Stimulated activated CD4-positive, alpha-beta T cell treated with anti-CD3 and anti-CD28 coated beads, Interleukin-4, amount 100 ng/mL, for 1 hour (primary cell): ENCODE data around the gene COG5.
"Not testable (repeated sequence)": the region's sequence is repeated elsewhere in the genome, so short reads cannot be mapped to it uniquely, and the experiment has no call there.

Experiments
- DNase-seq: peaks from one replicate; pipeline ENCODE4 v3.0.0-alpha.2; 2020

Gene COG5

DNA sequence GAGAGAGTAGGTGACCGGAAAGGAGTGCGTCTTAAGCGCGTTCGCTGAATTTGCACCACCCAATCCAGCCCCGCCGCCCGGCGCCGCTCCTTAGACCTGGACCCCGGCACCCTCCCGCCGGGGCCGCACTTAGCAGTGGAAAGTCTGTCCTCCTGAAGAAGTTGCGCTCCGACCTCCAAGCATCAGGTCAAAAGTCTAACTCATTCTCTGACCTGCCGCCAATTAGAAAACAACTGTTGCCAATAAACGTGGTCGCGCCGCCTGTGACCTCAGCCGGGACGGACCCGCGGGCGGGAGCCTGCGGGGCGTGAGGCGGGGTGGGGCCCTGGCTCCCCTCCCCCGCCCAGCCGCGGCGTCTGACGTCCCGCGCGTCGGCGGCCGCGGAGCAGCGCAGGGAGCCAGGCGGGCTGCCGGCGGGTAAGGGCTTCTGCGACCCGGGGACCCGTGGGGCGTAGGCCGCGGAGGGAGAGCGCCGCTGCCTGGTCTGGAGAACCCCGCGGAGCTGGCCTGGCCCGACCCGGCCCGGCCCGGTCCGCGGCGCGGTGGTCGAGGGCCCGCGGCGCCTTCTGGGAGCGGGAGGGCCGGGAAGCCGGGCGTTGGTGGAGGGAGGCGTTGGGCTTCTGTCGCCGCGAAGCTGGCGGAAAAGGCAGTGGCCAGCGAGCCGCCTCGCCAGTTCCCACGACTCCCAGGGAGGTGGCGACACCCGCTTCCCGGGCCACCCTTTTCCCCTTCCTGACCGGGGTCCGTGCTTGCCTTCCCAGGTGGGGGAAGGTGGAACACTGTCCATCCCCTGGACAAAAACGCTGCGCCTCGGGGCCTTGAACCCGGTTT, 16.4 kb upstream of the COG5 start, which contains the start of gene BCAP29:
TSS of gene BCAP29 (plus strand) at position 362 of the 831 bp plus-strand sequence. CDS start 527 bp downstream, outside the sequence.
- peak; percentile 75 for DNase-seq

DNA sequence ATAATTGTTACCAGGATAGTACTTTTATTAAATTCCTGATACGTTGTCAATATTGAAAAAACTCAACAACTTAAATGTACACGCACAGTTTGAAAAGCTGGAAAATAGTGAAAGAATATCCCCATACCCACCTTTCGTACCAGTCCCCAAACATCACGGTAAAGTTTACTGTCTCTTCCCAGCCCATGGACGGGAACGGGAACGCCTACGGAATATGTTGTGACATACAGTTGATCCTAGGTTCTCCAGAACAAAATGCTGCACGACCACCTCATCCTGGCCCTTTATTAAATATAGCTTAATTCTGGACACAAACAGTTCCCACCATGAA, 15.8 kb upstream of the COG5 start:
- no peak for DNase-seq

DNA sequence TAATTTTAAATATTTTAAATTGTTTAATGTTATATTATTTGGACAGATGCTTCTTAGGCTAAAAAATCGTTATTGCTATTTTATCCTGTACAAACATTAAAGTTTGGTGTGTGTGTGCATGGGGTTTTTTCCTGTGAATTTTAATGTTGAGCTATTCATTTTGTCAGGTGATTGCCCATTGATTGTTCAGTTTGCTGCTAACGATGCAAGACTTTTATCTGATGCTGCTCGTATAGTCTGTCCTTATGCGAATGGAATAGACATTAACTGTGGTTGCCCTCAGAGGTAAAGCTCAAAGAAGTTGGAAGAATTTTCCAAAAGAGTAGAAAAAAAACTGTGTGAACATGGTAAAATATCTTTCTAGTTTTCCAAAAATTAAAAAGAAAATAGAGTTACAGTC, 9.8 kb upstream of the COG5 start:
- DNase-seq = no peak

DNA sequence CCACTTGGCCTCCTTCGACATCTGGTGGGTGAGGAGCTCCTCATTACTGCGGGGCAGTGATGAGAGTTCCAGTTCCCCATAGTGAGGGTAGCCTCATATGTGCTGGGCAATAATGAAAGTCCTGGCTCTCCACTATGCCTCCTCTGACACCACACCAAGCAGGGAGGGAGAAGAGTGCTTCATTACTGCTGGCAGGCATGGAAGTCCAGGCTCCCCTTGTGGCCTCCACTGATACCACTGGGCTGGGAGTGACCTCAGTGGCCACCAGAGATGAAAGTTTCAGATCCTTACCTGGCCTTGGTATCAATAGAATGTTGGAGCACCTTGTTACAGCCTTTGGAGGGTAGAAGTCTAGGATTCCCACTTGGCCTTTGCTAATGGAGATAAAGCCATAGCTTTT, 6.6 kb upstream of the COG5 start:
- no peak for DNase-seq

DNA sequence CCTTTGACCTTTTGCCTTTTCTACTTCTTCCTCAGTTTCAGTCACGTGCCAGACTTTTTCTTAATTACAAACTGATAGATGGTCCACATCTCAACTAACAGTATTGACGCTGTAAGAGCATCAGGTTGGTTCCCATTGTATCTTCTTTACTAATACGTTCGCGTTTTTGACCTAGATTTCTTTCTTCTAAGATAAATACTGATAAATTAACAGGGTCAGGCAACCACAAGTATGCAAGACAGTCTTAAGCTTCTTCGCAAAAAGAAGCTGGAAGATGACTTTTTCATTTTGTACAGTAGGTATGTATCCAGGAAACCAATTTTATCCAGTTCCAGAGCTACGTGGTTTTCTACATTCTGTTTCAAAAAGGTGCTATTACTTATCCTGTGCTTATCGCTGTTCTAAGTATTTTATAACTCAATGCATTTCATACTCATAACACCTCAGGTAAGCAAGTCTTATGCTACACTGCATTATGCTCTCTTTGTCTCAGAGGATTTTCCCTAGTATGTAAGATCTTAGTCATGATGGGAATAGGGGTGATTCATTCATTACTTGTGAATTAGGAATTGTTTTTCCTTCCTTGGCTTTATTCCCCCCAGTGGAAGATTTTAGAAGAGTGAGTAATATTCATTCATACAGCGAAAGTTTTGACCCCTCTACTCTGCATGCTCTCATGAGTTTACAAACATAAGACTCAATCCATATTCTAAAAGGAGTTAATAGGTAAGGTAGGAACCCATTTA, 1.0 kb upstream of the COG5 start:
- no peak for DNase-seq

DNA sequence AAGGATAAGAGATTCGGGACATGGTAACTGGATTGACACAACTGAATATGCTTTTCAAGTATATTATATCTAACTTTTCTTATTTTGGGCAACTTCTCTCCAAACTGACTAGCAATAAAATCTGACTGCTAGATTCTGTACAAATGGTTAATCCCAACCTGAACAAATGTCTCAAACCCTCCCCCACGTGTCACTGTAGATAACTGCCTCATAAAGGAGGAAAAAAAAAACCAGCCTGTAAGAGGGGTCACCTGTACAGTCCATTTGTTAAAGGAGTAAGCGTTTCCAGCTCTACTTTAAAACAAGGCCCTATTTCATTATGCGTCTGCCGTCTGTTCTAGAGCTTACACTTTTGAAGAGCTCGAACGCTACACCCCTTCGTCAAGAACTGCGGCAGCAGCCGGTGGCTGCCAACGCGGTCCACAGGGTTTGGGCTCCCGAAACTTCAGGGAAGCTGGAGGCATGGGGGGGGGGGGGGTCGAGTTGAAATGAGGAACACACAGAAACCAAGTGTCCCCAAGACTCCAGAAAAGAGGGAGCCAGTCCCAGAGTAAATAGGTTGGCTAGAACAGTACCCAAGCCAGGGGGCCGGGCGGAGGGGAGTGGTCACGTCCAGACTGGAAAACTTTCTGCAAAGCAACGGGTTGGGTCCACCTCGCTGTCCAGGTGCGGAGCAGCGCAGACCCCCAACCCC, 492 bp downstream of the COG5 start:
- no peak for DNase-seq

DNA sequence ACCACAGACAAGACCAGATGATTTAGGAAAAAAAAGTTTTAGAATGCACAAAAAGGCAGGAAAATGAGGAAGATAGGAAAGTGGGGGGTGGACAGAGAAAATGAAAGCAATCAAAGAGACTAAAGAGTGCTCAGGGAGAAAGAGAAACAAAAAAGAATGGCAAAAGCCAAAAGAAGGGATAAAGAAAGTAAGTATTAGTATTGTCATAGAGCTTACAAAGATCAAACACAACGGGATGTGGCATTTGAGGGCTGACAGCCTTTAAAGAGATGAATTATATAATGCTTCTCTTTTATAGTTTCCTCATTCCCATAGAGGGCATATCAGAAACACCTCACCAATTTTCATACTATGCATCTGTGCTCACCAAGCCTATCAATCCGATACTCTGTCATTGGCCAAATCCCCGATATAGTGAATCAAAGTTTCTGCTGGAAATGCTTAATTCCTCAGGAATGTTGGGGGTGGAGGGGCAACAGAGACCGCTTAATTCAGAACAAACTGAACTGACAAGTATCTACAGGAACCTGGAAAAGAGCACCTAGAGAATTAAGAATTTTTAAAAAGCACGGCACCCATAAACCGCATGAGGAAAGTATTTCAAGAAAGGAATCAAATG, 2.7 kb downstream of the COG5 start:
- DNase-seq = no peak

DNA sequence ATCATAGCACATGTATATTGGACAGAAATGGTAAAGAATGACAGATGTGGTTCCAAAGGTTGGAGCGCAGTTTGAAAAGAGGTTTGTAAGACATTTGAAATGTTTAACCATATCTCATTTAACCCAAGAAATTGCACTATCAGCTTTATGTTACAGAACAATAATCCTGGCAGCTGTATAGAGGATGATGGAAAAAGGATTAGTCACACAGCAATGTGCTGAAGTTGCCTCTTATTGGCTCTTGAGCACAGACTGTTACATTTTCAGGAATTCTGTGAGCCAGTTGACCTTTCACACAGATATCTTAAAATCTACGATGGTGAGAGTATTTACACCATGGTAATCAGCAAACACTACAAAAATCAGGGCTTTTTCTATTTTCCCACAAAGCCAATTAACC, 3.9 kb downstream of the COG5 start:
- DNase-seq = no peak

DNA sequence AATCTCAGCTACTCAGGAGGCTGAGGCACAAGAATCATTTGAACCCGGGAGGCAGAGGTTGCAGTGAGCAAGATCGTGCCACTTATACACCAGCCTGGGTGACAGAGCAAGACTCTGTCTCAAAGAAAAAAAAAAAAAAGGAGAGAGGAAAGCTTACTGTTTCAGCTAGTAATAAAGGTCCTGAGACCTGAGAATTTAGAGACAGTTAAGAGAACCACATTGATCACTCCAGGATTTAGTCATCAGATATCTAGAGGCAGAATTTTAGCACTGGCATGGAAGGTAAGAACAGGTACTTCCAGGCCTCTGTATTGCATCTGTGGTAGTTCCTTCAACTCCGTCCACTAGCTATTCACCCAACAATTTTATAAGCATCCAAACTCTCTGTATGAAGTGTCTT, 7.8 kb downstream of the COG5 start:
- no peak for DNase-seq

DNA sequence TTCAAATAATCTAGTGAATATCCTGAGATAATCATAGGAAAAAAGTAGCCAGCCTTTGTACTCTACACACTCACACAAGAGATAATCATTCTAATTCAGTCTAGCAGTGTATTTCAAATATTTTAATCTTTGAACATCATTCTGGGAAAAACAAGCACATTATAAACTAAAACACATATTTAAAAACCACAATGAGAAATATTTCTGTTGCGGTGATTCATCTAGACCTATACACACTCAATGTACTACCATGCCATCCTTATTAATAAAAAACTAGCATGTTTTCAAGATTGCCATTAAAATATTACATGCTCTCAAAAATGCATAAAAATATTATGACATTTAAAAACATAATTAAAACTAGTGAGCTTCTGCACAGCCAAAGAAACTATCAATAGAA, 11.8 kb downstream of the COG5 start:
- DNase-seq = no peak

DNA sequence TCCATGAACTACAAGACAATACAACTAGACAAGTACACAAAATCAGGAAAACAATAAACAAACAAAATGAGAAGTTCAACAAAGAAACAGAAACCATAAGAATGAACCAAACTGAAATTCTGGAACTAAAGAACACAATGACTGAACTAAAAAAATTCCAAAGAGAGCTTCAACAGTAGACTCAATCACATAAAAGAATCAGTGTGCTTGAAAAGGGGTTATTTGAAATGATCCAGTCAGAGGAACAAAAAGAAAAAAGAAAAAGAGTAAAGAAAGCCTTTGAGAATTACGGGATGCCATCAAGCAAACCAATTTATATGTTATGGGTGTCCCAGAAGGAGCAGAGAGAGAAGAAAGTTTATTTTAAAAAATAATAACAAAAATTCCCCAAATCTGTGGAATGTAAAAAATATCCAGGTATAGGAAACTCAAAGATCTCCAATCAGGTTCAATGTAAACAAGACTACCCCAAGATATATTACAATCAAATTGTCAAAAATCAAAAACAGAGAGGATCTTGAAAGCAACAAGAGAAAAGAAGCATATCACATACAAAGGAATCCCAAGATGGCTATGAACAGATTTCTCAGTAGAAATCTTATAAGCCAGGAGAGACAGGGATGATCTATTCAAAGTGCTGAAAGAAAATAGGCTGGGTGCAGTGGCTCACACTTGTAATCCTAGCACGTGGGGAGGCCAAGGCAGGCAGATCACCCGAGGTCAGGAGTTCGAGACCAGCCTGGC, 18.7 kb downstream of the COG5 start:
- no peak for DNase-seq

DNA sequence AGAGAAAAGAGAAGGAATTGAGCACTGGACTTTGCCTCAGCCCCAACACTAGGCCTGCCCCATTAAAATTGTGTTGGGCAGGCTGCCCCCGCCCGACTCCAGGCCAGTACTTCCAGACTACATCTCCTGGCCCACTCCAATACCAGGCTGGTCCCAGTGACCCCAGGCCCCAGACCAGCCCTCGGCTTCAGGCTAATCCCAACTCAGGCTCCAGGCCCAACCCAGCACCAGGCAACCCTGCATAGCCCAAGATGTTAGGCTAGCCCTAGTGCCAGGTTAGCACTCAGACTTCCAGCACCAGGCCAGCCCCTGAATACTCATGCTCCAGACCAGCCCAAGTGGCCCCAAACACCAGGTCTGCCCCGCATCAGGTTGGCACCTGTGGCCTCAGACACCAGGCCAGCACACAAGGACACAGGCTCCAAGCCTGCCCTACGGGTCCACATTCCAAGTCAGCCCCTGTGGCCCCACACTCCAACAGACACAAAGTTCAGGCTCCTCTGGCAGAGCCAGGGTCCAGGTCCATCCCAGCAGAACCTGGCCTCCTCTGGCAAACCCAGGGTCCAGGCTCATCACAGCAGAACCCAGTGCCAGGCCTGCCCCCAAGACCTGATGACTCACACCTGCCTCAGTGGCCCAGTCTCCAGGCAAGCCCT, 20.3 kb downstream of the COG5 start:
- DNase-seq = no peak

DNA sequence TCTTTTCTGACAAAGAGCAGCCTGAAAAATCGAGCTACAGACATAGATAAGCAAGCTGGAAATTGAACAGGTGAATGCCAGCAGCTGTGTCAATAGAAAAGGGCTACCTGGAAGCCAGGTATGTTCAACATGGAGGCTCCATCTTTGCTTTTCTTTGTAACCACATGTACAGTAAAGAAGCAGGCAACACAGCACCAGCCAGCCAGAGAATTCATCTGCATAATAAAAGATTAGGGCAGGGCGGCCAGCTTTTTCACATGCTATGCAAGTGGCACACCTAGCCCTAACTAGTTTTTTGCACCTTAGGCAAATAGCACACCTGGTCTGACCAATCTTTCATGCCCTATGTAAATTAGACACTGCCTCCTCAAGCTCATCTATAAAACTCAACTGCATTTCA, 25.7 kb downstream of the COG5 start:
- DNase-seq = no peak

DNA sequence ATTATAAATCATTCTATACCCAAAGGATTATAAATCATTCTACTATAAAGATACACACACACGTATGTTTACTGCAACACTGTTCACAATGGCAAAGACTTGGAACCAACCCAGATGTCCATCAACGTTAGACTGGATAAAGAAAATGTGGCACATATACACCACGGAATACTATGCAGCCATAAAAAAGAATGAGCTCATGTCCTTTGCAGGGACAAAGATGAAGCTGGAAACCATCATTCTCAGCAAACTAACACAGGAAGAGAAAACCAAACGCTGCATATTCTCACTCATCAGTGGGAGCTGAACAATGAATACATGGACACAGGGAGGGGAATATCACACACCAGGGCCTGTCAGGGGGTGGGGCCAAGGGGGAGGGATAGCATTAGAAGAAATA, 26.5 kb downstream of the COG5 start:
- DNase-seq = not testable (repeated sequence)

DNA sequence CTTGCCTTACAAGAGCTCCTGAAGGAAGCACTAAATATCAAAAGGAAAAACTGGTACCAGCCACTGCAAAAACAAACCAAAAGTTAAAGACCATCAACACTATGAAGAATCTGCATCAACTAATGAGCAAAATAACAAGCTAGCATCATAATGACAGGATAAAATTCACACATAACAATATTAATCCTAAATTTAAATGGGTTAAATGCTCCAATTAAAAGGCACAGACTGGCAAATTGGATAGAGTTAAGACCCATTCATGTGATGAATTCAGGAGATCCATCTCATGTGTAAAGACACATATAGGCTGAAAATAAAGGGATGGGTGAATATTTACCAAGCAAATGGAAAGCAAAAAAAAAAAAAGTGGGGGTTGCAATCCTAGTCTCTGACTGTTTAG, 29.6 kb downstream of the COG5 start:
- no peak for DNase-seq

DNA sequence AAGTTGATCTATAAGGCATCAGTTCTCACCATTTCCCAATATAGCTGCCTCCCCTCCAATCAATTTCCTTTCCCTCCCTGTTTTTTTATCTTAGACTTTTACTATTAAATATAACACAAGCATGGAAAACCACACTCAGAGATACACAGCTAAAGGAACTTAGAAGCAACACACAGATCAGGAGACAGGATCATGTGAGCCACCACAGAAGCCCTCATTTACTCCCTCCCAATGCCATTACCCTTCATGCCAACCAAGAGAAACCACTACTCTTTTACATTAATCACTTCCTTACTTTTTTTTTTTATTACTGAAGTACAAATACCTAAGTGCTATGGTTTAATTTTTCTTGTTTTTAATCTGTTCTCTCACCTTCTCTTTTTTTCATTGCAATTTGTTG, 33.0 kb downstream of the COG5 start:
- DNase-seq = no peak

DNA sequence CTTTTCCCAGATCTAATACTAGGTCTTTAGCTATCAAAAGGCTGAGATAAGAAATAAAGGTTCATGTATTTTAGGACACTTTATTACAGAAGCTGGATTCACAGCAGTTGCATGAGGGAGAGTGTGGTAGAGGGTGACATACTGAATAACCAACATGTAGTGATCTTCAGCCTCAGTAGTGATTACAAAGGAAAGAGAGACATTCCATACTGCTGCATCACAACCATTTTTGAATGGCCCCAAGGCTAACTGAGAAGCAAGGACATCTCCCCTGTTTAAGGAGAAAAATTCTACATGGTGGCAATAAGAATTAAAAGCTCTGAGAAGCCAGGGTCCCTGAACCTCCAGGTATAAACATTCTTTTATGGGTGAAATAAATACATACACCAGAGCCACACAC, 35.3 kb downstream of the COG5 start:
- DNase-seq = no peak

DNA sequence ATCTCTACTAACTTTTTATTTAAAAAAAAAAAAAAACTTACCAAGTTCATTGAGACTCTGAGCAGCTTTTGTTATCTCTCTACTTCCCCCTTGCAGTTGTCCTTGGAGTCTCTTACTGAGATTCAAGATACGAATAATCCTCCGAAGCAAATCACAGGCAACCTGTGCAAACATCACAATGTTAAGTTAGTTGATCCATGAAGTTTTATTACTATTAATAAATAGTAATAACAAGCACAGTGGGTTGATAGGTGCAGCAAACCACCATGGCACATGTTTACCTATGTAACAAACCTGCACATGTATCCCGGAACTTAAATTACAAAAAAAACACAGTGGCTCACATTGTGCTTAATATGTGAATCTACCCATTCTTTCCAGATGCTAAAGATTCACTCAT, 36.5 kb downstream of the COG5 start:
- DNase-seq = no peak

DNA sequence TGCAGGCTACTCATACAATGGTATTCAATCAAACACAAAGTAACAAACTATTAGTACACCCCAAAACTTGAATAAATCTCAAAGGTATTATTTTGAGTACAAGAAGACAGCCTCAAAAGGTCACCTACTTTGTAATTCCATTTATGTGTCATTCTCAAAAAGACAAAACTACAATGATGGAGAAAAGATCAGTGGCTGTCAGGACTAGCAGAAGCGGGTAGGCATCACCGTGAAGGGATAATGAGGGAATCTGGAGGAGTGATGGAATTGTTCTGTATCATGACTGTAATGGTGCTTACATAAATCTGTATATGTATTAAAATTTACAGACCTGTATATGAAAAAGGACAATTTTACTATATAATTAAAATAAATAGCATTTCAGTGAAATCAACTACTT, 37.0 kb downstream of the COG5 start:
- no peak for DNase-seq

DNA sequence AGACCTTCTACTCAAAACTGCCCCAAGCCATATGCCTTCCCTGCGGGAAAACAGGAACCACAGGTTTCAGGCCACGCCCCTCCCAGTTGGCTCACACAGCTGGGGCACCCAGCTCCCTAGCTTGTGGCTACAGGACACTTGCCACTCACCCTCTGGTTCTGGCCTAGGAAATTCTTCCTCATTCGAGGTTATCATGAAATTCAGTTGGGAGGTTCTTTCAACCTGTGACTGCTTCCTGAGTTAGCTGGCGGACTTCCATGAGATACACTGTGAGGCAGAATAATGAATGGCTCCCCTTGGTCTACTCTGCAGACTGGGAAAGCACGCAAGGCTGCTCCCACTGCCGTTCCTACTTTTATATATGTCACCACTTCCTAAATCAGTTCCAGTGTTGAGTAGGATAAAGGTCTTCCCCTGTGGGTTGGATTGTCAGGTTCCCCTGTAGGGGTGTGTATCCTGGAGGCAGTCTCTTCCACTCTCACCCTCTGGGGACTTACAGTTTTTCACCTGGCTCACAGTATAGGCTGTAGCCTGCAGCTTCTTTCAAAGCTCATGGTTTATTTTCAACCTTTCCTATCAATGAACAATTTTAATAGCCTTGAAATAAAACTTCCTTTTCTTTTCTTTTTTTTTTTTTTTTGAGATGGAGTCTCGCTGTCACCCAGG, 56.9 kb downstream of the COG5 start:
- DNase-seq = no peak

DNA sequence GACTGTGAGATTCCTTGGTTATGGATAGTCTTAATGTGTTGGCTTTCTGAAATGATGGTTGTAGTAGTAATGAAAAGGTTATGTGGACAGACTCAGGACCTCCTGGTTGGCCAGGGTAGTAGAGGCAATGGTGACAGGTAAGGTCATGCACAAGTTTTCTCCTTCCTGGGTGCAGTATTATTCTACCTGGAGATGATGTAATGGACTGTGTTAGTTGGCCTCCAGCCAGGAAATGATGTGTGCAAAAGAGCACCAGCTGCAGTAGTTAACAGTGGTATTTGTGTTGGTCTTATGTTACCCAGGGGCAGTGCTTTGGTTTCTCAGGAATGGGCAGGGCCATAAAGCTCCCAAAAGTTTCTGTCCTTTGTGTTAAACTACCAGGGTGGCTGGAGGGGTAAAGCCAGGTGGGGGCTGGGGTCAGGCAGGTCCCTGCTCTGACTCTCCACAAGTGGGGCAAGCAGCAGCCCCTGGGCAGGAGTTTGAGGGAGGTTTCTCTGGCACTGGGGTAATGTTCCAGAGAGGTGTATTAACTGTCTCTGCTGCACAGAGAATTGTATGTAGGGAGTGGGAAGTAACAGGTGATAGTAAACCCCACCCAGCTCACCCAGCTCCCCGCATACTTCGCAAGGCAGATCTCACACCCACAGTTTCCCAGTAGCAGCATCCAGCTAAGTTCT, 57.6 kb downstream of the COG5 start:
- no peak for DNase-seq
